Measurements from ENCODE around the gene SOX10. TPM values are rescaled to one million over a fixed set of nuclear protein-coding genes. Genes with fewer than 3 reads are reported as not detected.

The SOX10 gene
- polyA plus RNA-seq, 3 donors = not detected

GRCh38 chr22:38030311-38031133 lies 46.2 kb upstream of the SOX10 start:
- Histone ChIP-seq H3K4me3 (replicated peaks in 1 of 3; ENCODE audit: low read depth in 2 of 3, low read length in 3 of 3) (no peak overlapping the region), H3K79me2 (ENCODE audit: insufficient read depth, low read length) (no peaks in the 10 kb centered on the region), H3K4me2 (replicated peaks; ENCODE audit: extremely low read depth, low read length, poor library complexity, severe bottlenecking) (no peak overlapping the region), H2AFZ (ENCODE audit: insufficient read depth, low read depth, low read length, poor library complexity, severe bottlenecking) (no peak overlapping the region), H3K9ac (ENCODE audit: insufficient read depth, low read length, poor library complexity, severe bottlenecking) (no peak overlapping the region), H3K36me3 (replicated peaks in 1 of 2; ENCODE audit: control insufficient read depth in 1 of 2, insufficient read depth in 2 of 2, low read length in 2 of 2) (no peaks in the 10 kb centered on the region), H3K27ac (ENCODE audit: low read depth in 1 of 2, low read length in 2 of 2) (no peak overlapping the region), H3K4me1 (ENCODE audit: control insufficient read depth in 1 of 2, insufficient read depth in 2 of 2, low read length in 2 of 2) (peaks cover 21 to 23% of the 10 kb centered on the region in 2 donors), H4K20me1 (ENCODE audit: insufficient read depth, low read length) (no peaks in the 10 kb centered on the region), H3K27me3 (ENCODE audit: control insufficient read depth in 2 of 2, insufficient read depth in 2 of 2, low read length in 2 of 2) (no peaks in the 10 kb centered on the region), H3K9me3 (replicated peaks in 1 of 2; ENCODE audit: control insufficient read depth in 1 of 2, insufficient read depth in 1 of 2, low read length in 2 of 2) (no peaks in the 10 kb centered on the region)
- Mint-ChIP-seq H3K4me3 (no peak overlapping the region), H3K36me3 (no peaks in the 10 kb centered on the region), H3K27me3 (ENCODE audit: low read depth in 3 of 3) (peaks cover 0 to 4% (median 2%) of the 10 kb centered on the region in 3 donors), H3K27ac (no peak overlapping the region), H3K4me1 (peaks cover 20% of the 10 kb centered on the region), H3K9me3 (peaks cover 0 to 3% (median 0%) of the 10 kb centered on the region in 7 donors)
- WGBS (ENCODE audit: insufficient coverage) = 98% methylated on average over 9 of the region's 16 CpGs
- DNase-seq = no peak
- TF ChIP-seq, protein P1, sequence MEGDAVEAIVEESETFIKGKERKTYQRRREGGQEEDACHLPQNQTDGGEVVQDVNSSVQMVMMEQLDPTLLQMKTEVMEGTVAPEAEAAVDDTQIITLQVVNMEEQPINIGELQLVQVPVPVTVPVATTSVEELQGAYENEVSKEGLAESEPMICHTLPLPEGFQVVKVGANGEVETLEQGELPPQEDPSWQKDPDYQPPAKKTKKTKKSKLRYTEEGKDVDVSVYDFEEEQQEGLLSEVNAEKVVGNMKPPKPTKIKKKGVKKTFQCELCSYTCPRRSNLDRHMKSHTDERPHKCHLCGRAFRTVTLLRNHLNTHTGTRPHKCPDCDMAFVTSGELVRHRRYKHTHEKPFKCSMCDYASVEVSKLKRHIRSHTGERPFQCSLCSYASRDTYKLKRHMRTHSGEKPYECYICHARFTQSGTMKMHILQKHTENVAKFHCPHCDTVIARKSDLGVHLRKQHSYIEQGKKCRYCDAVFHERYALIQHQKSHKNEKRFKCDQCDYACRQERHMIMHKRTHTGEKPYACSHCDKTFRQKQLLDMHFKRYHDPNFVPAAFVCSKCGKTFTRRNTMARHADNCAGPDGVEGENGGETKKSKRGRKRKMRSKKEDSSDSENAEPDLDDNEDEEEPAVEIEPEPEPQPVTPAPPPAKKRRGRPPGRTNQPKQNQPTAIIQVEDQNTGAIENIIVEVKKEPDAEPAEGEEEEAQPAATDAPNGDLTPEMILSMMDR (IDR thresholded peaks at IDR 0.05) = no peak
- intact Hi-C loops (cut with micrococcal nuclease) = no loop called here

- Histone ChIP-seq H3K9me3 (replicated peaks in 1 of 2; ENCODE audit: control insufficient read depth in 1 of 2, insufficient read depth in 1 of 2, low read length in 2 of 2) (no peaks in the 10 kb centered on the region), H2AFZ (ENCODE audit: insufficient read depth, low read depth, low read length, poor library complexity, severe bottlenecking) (no peak overlapping the region), H3K27ac (ENCODE audit: low read depth in 1 of 2, low read length in 2 of 2) (no peak overlapping the region), H3K4me3 (replicated peaks in 1 of 3; ENCODE audit: low read depth in 2 of 3, low read length in 3 of 3) (no peak overlapping the region), H3K36me3 (replicated peaks in 1 of 2; ENCODE audit: control insufficient read depth in 1 of 2, insufficient read depth in 2 of 2, low read length in 2 of 2) (no peaks in the 10 kb centered on the region), H3K79me2 (ENCODE audit: insufficient read depth, low read length) (no peaks in the 10 kb centered on the region), H3K9ac (ENCODE audit: insufficient read depth, low read length, poor library complexity, severe bottlenecking) (no peak overlapping the region), H3K4me1 (ENCODE audit: control insufficient read depth in 1 of 2, insufficient read depth in 2 of 2, low read length in 2 of 2) (peaks cover 21 to 22% of the 10 kb centered on the region in 2 donors), H3K27me3 (ENCODE audit: control insufficient read depth in 2 of 2, insufficient read depth in 2 of 2, low read length in 2 of 2) (no peaks in the 10 kb centered on the region), H3K4me2 (replicated peaks; ENCODE audit: extremely low read depth, low read length, poor library complexity, severe bottlenecking) (no peak overlapping the region), H4K20me1 (ENCODE audit: insufficient read depth, low read length) (no peaks in the 10 kb centered on the region)
- intact Hi-C loops (cut with micrococcal nuclease) = no loop called here
- peak overlapping the region in 1 of 7 donors; percentile 21 for H3K27ac Mint-ChIP-seq
- 96% methylated on average over 4 of the region's 5 CpGs for WGBS (ENCODE audit: insufficient coverage)
- no peak for DNase-seq
- no peak overlapping the region for H3K4me3 Mint-ChIP-seq
- TF ChIP-seq, protein P1 (IDR thresholded peaks at IDR 0.05) = no peak
- no peaks in the 10 kb centered on the region for H3K36me3 Mint-ChIP-seq
- H3K27me3 Mint-ChIP-seq (ENCODE audit: low read depth in 3 of 3) = peaks cover 0 to 6% (median 2%) of the 10 kb centered on the region in 3 donors
- peaks cover 0 to 3% (median 0%) of the 10 kb centered on the region in 7 donors for H3K9me3 Mint-ChIP-seq
- H3K4me1 Mint-ChIP-seq = peaks cover 17% of the 10 kb centered on the region
Measured at GRCh38 chr22:38029901-38030300, 45.5 kb upstream of the SOX10 start.

Data from CD14-positive monocyte (primary cell).